SK-N-SH treated with all-trans-retinoic acid at 6 μM for 48 hours (cell line): Measurements from ENCODE around the gene MDGA2.

Experiments
- ATAC-seq: fragments of 200-7000 bp; cut with Tn5 transposase; 3 replicates; pipeline ENCODE4 v1.9.1; 2020; ENCODE audit warnings: mild to moderate bottlenecking, moderate library complexity
- ARNTL ChIP-seq: fragments of 450-650 bp; formaldehyde crosslinking; IDR thresholded peaks from 2 replicates; pipeline ENCODE4 v1.5.0; 2020; ENCODE audit warnings: low read depth, mild to moderate bottlenecking, moderate library complexity, borderline replicate concordance
- BACH2 ChIP-seq: fragments of 250-450 bp; sonication (Bioruptor Pico); IDR thresholded peaks from 2 replicates; pipeline ENCODE4 v1.9.0; 2021; ENCODE audit warnings: mild to moderate bottlenecking, borderline replicate concordance
- CREB5 ChIP-seq: fragments of 250-450 bp; sonication (Bioruptor Pico); IDR thresholded peaks from 2 replicates; pipeline ENCODE4 v1.5.1; 2020; ENCODE audit warnings: low read depth, mild to moderate bottlenecking, moderate library complexity
- CSDC2 ChIP-seq: fragments of 250-450 bp; sonication (Bioruptor Pico); IDR thresholded peaks from 2 replicates; pipeline ENCODE4 v1.5.0; 2020; ENCODE audit warnings: mild to moderate bottlenecking, moderate library complexity
- CSRNP3 ChIP-seq: fragments of 250-450 bp; sonication (Bioruptor Pico); IDR thresholded peaks from 2 replicates; pipeline ENCODE4 v1.5.1; 2021; ENCODE audit warnings: mild to moderate bottlenecking, moderate library complexity
- ESRRG ChIP-seq: fragments of 250-450 bp; sonication (Bioruptor Pico); IDR thresholded peaks from 2 replicates; pipeline ENCODE4 v1.6.1; 2021; ENCODE audit warnings: mild to moderate bottlenecking
- GLIS3 ChIP-seq: fragments of 250-450 bp; sonication (Bioruptor Pico); IDR thresholded peaks from 2 replicates; pipeline ENCODE4 v1.5.0; 2020; ENCODE audit warnings: mild to moderate bottlenecking, moderate library complexity
- OSR1 ChIP-seq: fragments of 250-450 bp; sonication (Bioruptor Pico); IDR thresholded peaks from 2 replicates; pipeline ENCODE4 v1.8.0; 2022; ENCODE audit warnings: moderate library complexity, mild to moderate bottlenecking, inconsistent platforms
- PATZ1 ChIP-seq: fragments of 250-450 bp; sonication (Bioruptor Pico); IDR thresholded peaks from 2 replicates; pipeline ENCODE4 v1.8.0; 2020; ENCODE audit warnings: mild to moderate bottlenecking, moderate library complexity, borderline replicate concordance
- POU6F1 ChIP-seq: fragments of 250-450 bp; sonication (Bioruptor Pico); IDR thresholded peaks from 2 replicates; pipeline ENCODE4 v1.8.0; 2021; ENCODE audit warnings: low read depth, mild to moderate bottlenecking, moderate library complexity, borderline replicate concordance
- PPARA ChIP-seq: fragments of 250-450 bp; sonication (Bioruptor Pico); IDR thresholded peaks from 2 replicates; pipeline ENCODE4 v1.5.0; 2020; ENCODE audit warnings: mild to moderate bottlenecking, borderline replicate concordance
- RARB ChIP-seq: fragments of 250-450 bp; sonication (Bioruptor Pico); IDR thresholded peaks from 2 replicates; pipeline ENCODE4 v1.8.0; 2021; ENCODE audit warnings: mild to moderate bottlenecking, moderate library complexity
- SNAI2 ChIP-seq: fragments of 250-450 bp; sonication (Bioruptor Pico); IDR thresholded peaks from 2 replicates; pipeline ENCODE4 v1.5.0; 2020; ENCODE audit warnings: mild to moderate bottlenecking, moderate library complexity
- TOX ChIP-seq: fragments of 250-450 bp; sonication (Bioruptor Pico); IDR thresholded peaks from 2 replicates; pipeline ENCODE4 v1.8.0; 2021; ENCODE audit warnings: mild to moderate bottlenecking, moderate library complexity, borderline replicate concordance
- TSHZ2 ChIP-seq: fragments of 250-450 bp; sonication (Bioruptor Pico); IDR thresholded peaks from 2 replicates; pipeline ENCODE4 v1.5.0; 2020; ENCODE audit warnings: mild to moderate bottlenecking, moderate library complexity
- ZC3H10 ChIP-seq: fragments of 250-450 bp; sonication (Bioruptor Pico); IDR thresholded peaks from 2 replicates; pipeline ENCODE4 v1.5.1; 2021; ENCODE audit warnings: mild to moderate bottlenecking, moderate library complexity
- ZFP30 ChIP-seq: fragments of 450-650 bp; formaldehyde crosslinking; IDR thresholded peaks from 2 replicates; pipeline ENCODE4 v1.5.0; 2022; ENCODE audit warnings: mild to moderate bottlenecking, moderate library complexity
- ZNF565 ChIP-seq: fragments of 450-650 bp; formaldehyde crosslinking; conservative IDR thresholded peaks from 2 replicates; pipeline ENCODE4 v1.5.0; 2020; ENCODE audit warnings: low read depth, mild to moderate bottlenecking, moderate library complexity

MDGA2 gene

GRCh38 chr14:47153746-47154145, 521.7 kb downstream of the MDGA2 start:
- no peak for ATAC-seq
- no peak for TF ChIP-seq PPARA (CRISPR knock-in tag)
- no peak for TF ChIP-seq TSHZ2 (CRISPR knock-in tag)
- no peak for TF ChIP-seq PATZ1
- no peak for TF ChIP-seq GLIS3 (CRISPR knock-in tag)
- no peak for TF ChIP-seq ZFP30
- TF ChIP-seq POU6F1 (CRISPR knock-in tag), result no peak
- TF ChIP-seq CSRNP3 (CRISPR knock-in tag), result no peak
- TF ChIP-seq SNAI2 (CRISPR knock-in tag), result no peak
- no peak for TF ChIP-seq CREB5 (CRISPR knock-in tag)
- TF ChIP-seq, all 23 proteins: peak for 0

GRCh38 chr14:47150267-47150666, 525.1 kb downstream of the MDGA2 start:
- no peak for TF ChIP-seq SNAI2 (CRISPR knock-in tag)
- TF ChIP-seq BACH2 (CRISPR knock-in tag), result no peak
- TF ChIP-seq PATZ1, result no peak
- TF ChIP-seq ARNTL, result no peak
- no peak for TF ChIP-seq CREB5 (CRISPR knock-in tag)
- TF ChIP-seq ZC3H10 (CRISPR knock-in tag), result no peak
- TF ChIP-seq CSDC2 (CRISPR knock-in tag), result no peak
- no peak for TF ChIP-seq TOX (CRISPR knock-in tag)
- no peak for TF ChIP-seq TSHZ2 (CRISPR knock-in tag)
- TF ChIP-seq OSR1 (CRISPR knock-in tag), result no peak
- no peak for TF ChIP-seq ESRRG (CRISPR knock-in tag)
- no peak for TF ChIP-seq RARB (CRISPR knock-in tag)
- no peak for TF ChIP-seq CSRNP3 (CRISPR knock-in tag)
- no peak for TF ChIP-seq ZNF565
- TF ChIP-seq PPARA (CRISPR knock-in tag), result no peak

More at GRCh38 chr14:47150267-47150666, 525.1 kb downstream of the MDGA2 start:
- no peak for ATAC-seq
